ENCODE data around the gene GNLY.

- no peak for TF ChIP-seq POLR2A (IDR thresholded peaks at IDR 0.05)
- no peak for TF ChIP-seq CTCF (IDR thresholded peaks at IDR 0.05)
- no peak for TF ChIP-seq EP300 (IDR thresholded peaks at IDR 0.05)
Measured at GRCh38 chr2:85725451-85725850, 31.3 kb downstream of the GNLY start.
